CD4-positive, alpha-beta T cell treated with Interleukin-1 beta for 1 hour (primary cell): Measurements from ENCODE around the gene CST9.
A peak's percentile ranks its signal among the peaks of the same experiment; 100 is the strongest.
"Not testable (repeated sequence)": the region's sequence is repeated elsewhere in the genome, so short reads cannot be mapped to it uniquely, and the experiment has no call there.

Experiments
- DNase-seq, 2 donors: peaks; one replicate each; pipeline ENCODE4 v3.0.0-alpha.2; 2020 to 2022

CST9 gene

DNA sequence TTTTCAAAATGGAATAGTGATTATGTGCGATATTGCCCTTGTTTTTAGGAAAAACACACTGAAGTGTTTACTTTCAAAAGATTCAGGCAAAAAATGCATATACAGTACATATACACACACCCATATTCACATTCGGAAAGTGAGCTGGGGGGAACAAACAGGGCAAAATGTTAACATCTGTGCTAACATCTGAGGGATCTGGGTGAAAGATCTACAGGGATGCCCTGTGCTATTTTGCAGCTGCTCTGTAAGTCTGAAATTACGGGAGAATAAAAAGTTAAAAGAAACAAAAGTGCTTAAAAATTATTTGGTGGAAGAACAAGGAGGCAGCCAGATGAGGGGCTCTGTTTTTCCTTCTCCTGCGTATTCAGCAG lies 31.2 kb upstream of the CST9 start:
- DNase-seq, result no peak

DNA sequence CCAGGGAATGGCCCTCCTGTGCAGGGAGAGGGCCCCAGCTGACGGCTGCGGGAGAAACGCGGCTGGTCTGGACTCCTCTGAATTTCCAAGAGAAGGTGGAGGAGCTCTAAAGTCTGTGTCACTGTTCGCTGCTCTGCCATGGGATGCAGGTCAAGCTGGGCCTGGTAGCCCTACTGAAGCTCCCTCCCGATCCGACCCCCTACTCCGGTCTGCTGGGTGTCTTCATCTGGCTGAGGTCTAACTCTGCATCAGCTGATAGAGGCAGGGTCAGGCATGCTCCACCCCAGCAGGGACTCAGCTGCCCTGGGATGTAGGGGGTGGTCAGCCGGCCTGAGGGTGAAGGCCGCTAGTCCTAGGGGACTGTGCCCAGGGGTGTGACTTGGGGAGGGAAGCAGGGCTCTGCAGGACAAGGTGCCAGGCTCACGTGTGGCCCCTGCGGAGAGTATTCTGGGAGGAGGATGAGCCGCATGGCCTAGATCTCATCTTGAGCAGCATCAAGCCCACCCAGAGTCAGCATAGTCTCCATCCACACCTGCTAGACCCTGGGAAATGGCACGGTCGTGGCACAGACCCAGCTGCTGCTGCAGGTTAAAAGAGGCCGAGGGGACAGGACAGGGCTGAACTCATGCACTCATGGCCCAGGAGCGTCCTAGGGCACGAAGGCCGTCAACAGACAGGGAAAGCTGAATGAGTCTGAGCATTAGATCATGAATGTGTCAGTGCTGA lies 30.6 kb upstream of the CST9 start:
- DNase-seq, result no peak

DNA sequence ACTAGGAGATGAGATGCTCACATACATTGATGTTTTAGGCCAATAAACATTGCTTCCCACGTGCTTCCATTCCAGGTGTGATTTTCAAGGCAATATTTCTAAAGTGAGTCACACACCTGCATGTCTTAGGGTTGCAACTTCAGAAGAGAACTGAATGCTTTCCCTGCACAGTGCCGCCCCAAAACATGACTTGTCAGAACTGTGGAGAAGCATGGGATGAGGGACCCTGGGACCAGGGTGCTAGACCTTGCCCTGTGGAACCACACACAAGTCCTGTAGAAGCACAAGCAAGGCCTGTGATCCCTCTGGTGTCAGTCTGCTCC lies 30.0 kb upstream of the CST9 start:
- DNase-seq, result not testable (repeated sequence)

DNA sequence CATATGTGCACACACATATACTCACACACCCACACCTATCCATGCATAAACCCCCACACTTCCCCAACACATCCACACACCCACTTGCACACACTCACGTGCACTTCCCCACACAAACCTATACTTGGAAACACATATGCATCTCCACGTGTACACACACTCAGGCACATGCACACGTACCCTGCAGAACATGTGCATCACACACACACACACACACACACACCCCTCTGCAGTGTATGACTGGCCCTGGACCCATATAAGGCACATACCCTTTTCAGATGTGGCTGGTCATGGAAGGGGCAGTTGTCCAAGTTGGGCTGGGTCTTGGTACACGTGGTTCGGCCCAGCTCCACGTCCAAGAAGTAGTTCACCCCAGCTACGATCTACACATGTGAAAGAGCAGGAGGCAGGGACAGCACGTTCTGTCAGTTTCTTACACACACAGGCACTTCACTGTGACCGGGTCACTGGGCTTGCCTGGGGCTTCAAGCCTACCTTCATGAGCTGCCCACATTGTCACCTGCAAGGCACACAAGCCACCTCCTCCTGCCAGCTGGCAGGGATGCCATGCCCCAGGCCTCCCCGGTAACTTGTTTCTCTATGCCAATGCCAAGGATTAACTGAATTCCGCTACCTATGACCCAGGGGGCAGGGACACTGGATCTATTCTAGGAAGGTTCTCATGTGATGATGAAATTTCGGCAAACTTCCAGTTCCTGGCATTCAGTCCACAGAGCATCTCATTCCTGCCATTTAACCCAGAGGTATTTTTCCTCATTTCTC lies 29.5 kb upstream of the CST9 start:
- no peak for DNase-seq

DNA sequence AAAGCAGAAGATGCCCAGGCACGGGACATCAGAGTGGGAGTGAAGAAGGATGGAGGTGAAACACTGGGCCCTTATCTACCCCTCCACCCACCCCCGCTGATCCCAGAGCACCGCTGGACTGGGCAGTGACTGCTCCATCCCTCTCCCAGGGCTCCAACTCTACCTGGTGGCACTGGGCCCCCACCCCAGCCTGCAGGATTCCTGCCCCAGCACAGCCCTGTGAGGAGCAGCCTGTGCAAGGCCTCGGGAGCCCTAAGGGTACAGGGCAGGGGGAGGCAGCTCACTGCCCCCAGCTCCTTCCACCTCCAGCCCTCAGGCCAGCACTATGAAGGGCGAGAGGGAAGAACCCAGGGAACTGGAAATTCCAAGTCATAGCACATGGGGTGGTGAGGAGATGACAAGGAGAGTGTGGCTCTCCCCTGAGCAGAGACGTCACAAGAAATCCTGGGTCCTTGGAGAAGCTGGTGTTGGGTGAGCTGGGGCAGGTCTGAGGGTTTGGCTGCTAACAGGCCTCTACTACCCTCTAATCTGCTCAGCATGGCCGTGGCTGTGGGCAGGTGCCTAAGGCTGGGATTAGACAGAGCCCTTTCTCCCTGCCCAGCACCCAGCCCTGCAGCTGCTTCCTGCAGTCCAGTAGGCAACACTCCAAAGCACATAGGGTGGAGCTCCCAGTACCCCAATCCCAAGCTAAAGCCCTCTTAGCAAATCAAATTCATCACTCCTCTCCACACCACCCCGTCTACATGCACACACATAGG lies 28.5 kb upstream of the CST9 start:
- no peak for DNase-seq

DNA sequence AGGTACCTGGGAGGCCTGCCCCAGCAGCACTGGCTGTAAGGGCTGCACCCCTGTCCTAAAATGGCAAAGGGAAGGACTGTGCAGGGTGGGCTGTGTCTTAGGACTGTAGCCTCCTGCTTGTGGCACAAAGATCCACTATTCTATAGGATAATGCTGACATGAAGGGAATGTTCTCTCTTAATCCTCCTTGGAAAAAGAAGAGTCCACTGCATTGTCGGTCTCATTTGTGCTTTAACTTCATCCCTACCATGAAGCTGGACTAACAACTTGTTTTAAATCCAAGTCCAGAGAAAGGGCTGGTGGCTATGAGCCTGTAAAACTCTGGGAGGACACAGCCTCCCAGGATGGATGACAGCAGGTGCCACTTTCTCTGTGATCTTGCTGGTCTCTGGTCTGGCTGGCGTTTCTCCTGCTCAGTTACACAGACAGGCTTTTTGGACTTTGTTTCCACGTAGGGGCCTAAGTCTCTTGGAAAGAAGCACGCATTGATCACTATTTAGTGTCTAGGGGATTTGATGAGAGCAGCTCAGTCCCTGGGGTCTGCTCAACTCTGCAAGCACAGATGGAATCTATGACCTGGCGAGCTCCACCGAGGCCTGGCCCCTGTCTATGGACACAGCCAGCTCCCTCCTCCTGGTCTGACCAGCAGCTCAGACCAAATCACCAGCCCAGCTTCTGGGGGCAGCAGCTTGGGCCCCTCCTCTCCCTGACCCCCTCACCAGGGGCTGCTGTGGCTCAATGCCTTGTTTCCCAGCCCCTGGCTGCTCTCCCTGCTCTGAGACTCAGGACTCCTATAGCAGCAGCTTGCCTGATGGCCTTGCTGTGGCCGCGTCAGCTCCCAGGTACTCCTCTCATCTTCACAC lies 27.2 kb upstream of the CST9 start:
- no peak for DNase-seq

DNA sequence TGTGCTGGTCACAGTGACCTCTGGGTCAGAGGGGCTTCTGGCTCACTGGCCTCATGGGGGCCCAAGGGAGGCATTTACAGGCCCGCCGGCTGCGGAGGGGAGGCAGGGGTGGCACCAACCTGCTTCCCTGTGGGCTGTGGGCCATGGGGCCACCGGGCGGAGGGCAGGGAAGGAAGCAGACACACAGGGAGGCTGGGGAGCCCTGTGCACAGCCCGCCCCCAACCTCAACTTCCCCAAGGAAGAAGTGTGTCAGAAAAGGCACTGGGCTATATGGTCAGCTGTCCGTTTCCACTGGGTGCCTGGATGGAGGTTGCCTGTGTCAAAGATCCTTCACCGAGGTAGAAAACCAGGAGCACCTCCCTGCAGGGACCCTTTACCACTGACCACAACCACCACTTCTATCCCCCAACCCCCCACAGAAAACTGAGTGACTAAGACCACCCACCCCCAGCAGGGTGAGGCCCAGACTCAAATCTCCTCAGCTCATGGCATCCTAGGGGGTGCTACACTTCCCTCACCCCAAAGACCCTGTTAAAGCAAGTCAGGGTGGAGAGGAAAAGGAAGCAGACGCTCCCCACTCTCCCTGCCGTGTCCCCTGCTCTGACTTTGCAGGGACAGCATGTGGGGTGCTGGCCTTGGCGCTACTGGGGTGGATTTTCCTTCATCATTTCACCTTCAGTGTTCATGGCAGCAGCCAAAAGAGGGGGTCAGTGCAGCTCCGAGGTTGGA lies 26.4 kb upstream of the CST9 start:
- no peak for DNase-seq

DNA sequence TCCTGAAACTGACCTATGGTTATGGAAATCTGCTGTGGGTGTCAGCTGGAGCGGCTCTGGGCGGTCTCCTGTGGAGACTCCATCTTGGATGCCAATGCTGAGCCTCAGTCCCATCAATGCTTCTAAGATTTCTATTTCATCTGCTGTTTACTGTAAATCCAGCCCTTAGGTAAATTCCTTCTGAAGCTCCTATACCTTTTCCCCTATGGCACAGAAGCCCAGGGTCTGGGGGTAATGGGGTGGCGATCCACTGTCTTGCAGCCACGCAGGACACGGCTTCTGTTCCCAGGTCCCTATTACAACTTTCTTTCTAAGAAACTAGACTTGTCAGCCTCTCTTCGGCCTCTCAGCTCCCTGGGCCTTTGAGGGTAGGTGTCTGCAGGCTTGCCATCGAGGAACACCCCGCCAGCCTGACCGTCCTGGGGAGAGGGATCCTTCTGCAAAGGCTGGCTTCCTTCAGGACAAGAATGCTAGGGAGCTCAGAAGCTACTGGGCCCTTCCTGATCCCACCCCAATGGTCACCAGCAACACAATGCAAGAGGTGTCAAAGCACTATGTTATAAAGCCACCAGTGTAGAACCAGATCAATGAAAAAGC lies 25.6 kb upstream of the CST9 start:
- DNase-seq, result no peak

DNA sequence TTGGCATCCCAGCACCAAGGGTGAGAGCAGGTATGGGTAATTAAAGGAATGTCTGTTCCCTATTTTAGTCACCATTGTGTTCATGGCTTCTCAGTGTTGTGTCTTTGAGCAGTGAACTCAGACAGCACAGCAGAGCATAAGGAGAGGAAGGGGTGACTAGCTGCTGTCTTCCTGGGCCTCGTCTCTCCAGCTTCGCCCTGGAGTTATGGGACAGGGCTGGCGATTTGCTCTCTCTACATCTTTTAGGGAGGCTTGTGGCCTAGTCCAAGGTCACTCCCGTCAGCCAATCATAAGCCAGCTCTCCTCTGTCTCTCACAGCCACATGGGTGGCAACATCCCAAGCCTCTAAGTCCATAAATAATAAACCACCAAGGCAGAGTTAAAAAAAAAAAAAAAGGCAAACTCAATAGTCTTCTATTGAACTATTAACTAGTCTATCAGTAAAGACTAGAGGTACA lies 24.7 kb upstream of the CST9 start:
- DNase-seq, result no peak

DNA sequence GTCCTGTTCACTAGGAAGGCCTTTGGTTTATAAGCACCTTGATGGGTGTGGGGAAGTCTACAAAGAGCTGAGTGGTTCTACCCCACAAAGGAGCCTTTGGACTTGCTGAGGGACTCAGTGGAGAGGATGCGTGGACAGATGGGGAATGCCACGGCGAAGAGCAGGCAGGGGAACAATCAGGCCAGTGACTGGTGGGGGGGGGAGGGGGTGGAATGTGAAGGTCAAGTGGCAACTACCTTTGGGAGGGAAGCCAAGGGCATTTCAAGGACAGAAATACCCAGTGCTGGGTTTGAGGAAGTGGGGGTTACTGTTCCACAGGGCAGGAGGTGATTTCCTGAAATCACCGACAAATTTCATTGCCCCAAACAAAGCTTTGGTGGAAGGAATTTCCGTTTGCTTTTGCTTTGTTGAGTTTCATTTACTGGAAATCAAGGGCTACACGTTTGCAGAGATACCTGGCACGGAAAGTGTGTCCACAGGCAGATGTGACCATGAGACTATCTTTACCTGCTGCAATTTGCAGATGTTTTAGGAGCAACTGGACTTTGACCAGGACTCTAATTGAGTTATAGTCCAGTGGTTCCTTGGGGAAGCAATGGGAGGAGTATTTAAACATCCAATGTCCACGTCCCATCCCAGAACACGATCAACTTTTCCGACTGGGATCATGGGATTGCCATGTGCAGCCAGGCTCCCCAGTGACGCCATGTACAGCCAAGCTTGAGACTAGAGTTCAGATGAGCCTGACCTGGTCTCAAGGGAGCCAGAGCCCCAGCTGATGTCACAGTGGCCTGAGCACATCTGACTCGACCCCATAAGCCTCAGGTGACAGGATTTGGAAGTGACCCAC lies 24.1 kb upstream of the CST9 start:
- no peak for DNase-seq

DNA sequence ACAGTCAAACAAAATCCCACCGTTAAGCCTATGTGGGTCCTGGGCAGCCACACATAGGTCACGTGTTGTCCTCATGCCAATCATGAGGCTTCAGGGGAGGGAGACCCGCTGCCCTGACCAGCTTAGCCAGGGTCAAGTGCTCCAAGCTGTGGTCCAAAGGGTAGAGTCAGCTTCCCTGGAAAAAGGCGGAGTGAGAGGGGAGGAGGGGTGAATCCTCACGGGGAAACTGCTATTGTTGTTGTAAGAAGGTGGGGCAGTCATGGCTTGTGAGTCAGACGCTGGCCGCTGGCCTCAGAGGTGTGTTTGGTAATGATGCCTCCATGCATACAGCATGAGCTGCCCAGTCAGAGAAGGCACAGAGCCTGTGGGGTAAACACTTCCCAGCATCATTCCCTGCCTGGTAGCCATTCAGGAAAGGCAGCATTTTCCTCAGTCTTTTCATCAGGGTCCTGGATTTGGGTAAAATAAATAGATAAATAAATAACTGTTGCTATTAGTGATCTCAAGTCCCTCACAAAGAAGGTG lies 23.4 kb upstream of the CST9 start:
- no peak for DNase-seq

DNA sequence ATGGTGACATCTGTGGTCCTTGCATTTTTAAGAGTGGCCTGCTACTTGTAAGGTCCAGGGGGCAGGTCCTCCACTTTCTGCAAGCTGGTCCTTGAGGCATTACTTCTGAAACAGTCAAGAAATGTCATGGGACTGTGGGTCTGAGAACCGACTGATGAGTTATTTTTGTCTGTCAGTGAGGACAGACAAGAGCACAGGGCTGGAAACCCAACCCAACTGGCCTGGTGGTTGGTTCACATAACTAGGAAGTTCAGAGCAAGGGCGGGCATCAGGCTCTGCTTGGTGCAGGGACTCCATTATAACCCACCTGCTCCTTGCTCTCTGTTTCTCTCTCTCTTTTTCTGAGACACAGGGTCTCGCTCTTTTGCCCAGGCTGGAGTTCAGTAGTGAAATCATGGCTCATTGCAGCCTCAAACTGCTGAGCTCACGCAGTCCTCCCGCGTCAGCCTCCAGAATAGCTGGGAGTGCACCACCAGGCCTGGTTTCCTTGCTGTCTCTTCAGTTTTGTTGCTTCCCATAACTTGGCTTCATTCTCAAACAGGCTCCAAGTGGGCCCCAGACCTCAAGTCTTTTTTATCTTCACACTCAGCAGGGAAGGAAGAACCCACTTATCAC lies 22.8 kb upstream of the CST9 start:
- DNase-seq, result no peak

DNA sequence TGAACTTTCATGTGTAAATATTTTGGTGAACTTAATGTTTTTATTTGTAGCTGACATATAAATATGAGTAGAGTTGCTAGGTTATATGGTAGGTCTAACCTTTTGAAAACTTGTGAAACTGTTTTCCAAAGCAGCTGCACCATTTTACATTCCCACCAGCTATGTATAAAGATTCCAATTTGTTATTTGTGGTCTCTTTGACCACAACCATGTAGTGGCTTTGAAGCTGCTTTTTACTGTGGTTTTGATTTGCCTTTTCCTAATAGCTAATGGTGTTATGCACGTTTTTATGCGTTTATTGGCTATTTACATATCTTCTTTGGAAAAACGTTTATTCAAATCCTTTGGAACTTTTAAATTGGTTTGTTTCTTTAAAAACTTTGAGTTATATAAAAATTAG lies 21.8 kb upstream of the CST9 start:
- no peak for DNase-seq

DNA sequence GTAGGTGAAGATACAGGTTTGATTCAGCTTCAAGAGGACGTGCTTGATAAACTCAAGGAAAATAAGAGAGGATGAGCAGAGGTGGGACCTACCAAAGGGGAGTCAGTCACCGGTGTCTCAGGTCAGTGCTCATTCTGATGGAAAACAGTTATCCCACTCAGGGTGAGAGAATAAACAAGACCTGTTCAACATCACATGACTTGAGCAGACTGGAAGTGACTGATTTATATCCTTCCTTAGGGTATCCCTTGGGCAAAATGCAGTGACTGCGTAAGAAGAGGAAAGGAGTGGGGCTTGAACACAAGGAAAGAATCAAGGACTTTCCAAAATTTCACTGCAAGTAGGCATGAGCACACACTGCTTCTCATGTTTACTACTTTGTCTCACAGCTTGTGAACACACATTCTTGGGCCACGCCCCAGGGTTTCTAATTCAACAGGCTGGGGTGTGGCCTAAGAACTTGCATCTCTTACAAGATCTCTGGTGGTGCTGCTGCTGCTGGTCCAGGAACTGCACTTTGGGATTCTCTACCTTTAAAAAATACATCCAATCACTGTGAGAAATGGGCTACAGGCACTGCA lies 20.4 kb upstream of the CST9 start:
- no peak for DNase-seq

DNA sequence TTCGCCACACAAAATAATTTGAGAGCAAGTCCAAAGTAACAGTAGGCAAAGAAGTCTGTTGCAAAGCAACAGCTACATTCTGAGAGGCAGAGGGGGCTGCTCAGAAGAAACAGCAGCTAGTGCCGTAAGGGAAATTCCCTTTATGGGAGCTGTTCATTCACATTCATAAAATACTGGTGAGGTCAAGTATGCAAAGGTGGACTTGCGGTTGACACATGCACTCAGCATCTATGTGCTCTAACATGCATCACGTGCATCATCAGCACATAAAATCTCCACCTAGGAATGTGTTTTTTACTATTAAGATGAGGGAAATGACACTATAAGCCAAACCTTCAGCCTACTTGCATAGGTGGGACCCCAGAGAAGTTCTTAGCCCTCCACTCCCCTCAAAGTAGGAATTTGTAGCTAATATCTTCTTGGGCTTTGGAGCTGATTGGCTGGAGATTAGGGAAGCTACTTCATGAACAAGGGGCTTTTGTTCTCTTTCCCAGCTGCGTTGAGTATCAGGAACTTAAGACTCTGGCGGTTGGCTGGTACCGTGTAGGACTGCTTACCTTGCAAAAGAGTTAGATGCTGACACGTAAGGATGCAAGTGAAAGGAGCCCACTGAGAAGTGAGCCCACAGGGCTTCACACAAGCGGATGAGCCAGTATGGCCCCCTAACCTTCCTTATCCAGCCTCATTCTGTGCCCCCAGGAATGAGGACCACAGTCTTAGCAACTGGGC lies 19.7 kb upstream of the CST9 start:
- DNase-seq, result no peak

DNA sequence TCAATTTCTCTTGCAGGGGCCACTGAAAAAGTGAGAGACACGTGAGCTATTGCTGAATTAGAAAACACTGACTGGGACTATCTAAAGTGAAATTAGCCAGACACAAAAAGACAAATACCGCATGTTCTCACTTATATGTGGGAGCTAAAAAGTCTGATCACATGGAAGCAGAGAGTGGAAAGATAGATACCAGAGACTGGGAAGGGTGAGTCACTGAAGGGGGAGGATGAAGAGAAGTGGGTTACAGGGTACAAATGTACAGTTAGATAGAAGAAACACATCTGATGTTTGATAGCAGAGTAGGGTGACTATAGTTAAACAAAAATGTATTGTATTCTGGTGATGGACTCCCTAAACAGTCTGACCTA lies 18.6 kb upstream of the CST9 start:
- DNase-seq, result no peak

DNA sequence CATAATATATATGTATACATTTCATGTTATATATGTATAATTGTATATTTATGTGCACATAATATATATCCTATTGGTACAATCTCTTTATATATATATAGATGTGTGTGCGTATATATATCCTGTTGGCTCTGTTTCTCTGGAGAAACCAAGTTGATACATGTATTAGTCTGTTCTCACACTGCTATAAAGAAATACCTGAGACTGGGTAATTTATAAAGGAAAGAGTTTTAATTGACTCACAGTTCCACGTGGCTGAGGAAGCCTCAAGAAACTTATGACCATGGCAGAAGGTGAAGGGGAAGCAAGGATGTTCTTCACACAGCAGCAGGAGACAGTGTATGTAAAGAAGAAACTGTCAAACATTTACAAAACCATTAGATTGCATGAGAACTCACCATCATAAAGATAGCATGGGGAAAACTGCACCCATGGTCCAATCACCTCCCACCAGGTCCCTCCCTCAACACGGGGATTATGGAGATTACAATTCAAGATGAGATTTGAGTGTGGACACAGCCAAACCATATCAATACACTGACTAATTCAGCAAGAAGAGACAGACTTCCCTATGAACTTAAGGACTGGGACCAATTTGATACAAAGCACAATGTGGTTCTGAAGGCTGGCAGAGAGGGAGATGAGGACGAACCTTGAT lies 18.1 kb upstream of the CST9 start:
- no peak for DNase-seq

DNA sequence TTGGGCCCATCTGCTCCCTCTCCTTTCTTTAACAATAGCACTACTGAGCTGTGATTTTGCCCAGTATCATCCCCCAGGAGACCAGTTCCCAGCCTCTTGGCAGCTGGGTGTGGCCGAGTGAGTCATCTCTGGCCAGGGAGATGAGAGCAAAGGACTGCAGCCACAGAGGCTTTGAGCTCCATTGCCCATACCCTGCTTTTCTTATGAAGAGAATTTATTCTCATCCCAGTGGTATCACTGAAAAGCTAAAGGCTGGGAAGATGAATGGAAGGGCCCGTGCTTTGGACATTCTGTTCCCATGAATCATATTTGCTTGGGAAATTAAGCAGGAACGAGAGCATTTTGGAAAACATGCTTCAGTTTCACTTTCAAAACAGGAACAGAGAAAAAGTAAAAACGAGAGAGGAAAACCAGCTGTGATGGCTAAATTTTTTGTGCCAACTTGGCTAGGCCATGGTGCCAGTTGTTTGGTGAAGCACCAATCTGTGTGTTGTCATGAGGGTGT lies 17.2 kb upstream of the CST9 start:
- DNase-seq, result peak in 1 of 2 donors; percentile 36
